Stomach (tissue), 4 donors: Measurements from ENCODE around the gene MAP3K2.

Source experiments
- POLR2A ChIP-seq, 4 donors: fragments of 450-650 bp; IDR thresholded peaks; one replicate each; pipeline ENCODE4 v1.6.1; 2016; ENCODE audit warnings: antibody characterized with exemption in 4 of 4, control low read depth in 2 of 4, mild to moderate bottlenecking in 1 of 4, moderate library complexity in 1 of 4
- TF ChIP-seq, protein P1 (sequence below), 7 experiments: fragments of 450-650 bp in 4 of 7; fragments of 200-600 bp in 3 of 7; sonication (generic) in 3 of 7; IDR thresholded peaks; one replicate each; pipeline ENCODE4 v1.5.1; 2016 to 2019; ENCODE audit warnings: antibody characterized with exemption in 7 of 7, control low read depth in 2 of 7, mild to moderate bottlenecking in 1 of 7

GRCh38 chr2:127254386-127254981 lies 133.3 kb downstream of the MAP3K2 start:
- TF ChIP-seq, protein P1, sequence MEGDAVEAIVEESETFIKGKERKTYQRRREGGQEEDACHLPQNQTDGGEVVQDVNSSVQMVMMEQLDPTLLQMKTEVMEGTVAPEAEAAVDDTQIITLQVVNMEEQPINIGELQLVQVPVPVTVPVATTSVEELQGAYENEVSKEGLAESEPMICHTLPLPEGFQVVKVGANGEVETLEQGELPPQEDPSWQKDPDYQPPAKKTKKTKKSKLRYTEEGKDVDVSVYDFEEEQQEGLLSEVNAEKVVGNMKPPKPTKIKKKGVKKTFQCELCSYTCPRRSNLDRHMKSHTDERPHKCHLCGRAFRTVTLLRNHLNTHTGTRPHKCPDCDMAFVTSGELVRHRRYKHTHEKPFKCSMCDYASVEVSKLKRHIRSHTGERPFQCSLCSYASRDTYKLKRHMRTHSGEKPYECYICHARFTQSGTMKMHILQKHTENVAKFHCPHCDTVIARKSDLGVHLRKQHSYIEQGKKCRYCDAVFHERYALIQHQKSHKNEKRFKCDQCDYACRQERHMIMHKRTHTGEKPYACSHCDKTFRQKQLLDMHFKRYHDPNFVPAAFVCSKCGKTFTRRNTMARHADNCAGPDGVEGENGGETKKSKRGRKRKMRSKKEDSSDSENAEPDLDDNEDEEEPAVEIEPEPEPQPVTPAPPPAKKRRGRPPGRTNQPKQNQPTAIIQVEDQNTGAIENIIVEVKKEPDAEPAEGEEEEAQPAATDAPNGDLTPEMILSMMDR (IDR thresholded peaks at IDR 0.05) = no peak
- TF ChIP-seq POLR2A (IDR thresholded peaks at IDR 0.05) = no peak
